Left renal pelvis (tissue), 4 donors: ENCODE measurements around the gene OR2T3. TPM values are rescaled to one million over a fixed set of nuclear protein-coding genes. Genes with fewer than 3 reads are reported as not detected.
"Not testable (repeated sequence)": the region's sequence is repeated elsewhere in the genome, so short reads cannot be mapped to it uniquely, and the experiment has no call there.

ENCODE experiments used
- DNase-seq, 4 donors: peaks; one replicate each; pipeline ENCODE4 v3.0.0-alpha.2; 2013; ENCODE audit warnings: low read depth in 4 of 4, low spot score in 3 of 4
- polyA plus RNA-seq, 4 donors: library from polyadenylated mRNA; unstranded; fragments of 120-200 nt; gene quantifications; one replicate each; pipeline ENCODE4 v1.2.1, GENCODE V29; 2013; ENCODE audit not compliant: insufficient read length in 4 of 4

The OR2T3 gene, protein sequence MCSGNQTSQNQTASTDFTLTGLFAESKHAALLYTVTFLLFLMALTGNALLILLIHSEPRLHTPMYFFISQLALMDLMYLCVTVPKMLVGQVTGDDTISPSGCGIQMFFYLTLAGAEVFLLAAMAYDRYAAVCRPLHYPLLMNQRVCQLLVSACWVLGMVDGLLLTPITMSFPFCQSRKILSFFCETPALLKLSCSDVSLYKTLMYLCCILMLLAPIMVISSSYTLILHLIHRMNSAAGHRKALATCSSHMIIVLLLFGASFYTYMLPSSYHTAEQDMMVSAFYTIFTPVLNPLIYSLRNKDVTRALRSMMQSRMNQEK
- polyA plus RNA-seq = not detected

DNA sequence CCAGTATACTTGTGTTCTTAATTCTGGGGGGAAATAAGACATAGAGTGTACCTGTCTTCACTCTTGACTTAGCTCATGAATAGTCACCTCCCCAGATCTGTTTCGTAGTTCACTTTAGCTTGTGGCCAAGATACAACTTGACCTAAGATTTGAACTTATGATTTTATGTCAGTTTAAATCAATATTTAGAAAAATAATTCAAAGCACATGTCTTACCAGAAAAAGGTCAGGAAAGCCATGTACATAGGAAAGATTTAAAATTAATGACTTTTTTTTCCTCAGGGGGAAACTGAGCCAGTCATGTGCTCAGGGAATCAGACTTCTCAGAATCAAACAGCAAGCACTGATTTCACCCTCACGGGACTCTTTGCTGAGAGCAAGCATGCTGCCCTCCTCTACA lies at the start of gene OR2T3:
TSS of gene OR2T3 (plus strand) at position 301 of the 400 bp plus-strand sequence. CDS start at position 301, 0 bp downstream.
- DNase-seq = not testable (repeated sequence)

DNA sequence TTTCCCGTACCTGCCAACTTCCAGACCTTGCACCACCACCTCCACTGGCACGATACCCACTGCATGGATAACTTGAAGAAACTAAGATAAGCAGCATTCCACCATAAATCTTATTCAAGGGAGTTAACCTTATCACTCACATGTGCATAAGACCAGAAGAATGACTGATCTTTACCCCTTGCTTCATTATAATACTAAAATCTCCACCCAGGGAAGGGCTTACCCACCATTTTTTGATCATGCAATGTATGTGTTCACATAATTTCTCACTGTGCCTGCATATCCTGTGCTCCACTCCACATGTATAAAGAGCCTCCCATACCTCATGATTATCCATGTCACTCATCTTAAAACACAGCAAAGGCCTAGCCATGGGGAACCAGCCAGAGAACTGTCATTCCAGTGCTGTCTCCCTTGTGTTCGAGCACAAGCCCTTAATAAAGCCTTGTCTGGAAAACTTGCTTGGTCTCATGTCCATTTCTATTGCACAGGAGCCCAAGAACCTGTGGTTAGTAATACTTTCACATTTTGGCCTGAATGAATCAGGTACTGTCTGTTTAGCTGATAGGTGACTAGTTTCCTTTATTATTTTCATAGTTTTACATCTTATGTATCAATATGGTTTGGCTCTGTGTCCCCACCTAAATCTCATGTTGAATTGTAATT lies 45.5 kb upstream of the OR2T3 start:
- DNase-seq = not testable (repeated sequence)

DNA sequence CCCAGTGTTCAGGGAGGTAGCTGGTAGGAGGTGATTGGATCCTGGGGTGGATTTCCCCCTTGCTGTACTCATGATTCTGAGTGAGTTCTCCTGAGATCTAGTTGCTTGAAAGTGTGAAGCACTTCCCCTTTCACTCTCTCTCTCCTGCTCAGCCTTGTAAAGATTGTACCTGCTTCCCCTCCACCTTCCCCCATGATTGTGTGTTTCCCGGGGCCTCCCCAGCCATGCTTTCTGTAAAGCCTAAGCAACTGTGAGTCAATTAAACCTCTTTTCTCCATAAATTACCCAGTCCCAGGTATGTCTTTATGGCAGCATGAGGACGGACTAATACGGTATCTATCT lies 45.0 kb upstream of the OR2T3 start:
- not testable (repeated sequence) for DNase-seq

DNA sequence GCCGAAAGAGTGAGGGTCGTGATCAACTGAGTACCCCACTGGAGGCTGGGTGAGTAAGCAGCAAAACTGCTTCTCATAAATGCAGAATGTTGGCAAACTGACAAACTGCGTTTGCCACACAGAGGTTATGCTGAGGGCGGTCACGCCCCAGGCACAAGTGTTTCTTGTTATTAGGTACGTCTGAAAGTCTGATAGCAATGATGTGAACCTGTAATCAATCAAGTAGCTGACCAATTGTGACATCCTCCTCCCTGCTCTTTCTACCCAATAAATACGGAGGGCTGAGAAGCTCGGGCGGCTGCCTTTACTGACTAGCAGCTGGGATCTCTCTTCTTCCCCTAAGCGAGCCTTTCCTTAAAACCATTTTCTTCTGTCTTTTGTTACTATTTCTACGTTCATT lies 41.5 kb upstream of the OR2T3 start:
- DNase-seq = not testable (repeated sequence)

DNA sequence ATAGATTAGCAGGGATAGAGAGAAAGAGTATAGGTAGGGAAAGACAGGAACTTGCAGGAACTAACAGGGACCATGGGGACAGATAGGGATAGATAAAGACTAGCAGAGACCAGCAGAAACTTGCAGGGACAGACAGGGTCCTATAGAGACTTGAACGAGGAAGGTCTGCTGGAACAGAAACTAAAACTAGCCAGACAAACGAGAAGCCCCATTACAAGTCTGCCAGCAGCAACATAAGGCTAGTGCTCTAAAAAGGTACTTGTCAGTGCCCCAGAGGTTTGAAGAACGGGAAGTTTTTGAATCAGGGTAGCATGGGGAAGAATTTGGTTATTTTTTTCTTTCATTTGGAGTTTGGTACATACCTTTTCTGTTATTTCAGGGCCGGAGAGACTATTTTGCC lies 41.0 kb upstream of the OR2T3 start:
- DNase-seq = not testable (repeated sequence)

DNA sequence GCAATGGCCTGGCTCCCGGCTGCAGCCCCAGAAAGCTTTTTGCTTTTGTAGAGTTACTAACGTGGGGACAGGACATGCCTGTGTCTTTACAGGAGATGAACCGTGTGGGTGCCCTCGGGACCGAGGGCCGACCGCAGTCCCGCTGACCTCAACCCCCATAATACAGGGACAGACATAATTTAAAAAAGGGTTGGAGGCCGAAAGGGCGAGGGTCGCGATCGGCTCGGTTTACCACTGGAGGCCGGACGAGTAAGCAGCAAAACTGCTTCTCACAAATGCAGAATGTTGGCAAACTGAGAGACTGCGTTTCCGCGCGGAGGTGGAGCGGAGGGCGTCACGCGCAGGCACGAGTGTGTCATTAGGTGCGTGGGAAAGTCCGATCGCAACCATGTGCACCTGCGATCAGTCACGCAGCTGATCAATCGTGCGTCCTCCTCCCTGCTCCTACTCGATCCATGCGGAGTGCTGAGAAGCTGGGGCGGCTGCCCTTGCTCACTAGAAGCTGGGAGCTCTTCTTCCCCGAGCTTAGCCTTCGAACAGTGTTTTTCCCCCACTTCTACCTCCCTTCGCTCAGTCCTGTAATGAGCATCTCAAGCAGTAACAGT lies 39.2 kb upstream of the OR2T3 start:
- DNase-seq = not testable (repeated sequence)

DNA sequence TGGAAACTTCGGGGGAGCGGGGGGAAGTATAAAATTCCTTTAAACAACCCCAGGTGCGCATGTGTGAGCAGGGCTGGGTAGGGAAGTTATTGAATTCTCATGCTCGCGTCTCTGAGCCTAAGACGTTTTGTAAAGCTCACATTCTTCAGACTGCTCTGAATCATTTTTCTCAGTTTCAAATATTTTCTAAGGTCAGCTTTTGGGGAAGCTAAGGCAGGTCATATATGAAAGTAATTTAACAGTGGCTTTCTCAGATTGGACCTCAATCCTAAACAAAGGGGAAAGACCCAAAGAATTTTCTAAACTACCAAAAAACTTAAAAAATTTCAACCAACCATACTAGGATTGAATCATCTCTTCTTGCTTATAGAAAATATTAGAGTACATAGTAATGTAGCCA lies 38.2 kb upstream of the OR2T3 start:
- DNase-seq = not testable (repeated sequence)

DNA sequence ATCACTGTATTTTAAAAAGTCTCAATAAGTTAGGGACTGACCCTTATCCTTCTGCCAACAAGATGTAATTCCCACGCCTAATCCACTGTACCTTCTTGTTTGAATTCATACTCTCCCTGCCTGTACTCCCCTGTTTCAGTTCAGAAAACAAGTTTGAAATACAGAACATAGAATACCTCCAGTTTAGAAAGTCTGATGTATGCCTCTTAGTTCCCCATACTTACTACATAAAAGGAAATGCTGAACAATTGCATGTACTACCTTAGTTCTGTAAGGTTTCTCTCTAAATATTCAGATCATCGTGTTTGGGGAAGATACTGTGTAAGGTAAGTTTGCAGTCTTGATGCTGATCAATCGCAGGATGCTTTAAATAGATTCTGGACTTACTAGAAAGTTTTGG lies 36.8 kb upstream of the OR2T3 start:
- DNase-seq = not testable (repeated sequence)

DNA sequence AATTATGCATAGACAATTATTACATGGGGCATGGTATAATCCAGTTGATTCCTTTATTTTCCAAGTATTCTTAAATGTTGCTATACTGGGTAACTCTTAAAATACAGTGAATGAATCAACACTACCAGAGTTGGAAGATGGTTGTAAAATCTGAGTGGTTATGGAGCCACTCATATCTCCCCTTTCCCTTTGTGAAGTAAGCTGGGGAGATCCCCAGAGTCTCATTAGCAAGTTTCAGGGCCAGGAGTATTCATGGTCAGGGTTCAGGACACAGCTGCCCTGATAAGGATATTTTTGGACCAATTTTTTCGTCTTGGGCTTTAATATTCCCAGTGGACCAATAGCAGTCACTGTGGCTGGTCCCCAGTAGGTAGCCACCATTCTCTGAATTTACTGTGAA lies 34.5 kb upstream of the OR2T3 start:
- DNase-seq = not testable (repeated sequence)

DNA sequence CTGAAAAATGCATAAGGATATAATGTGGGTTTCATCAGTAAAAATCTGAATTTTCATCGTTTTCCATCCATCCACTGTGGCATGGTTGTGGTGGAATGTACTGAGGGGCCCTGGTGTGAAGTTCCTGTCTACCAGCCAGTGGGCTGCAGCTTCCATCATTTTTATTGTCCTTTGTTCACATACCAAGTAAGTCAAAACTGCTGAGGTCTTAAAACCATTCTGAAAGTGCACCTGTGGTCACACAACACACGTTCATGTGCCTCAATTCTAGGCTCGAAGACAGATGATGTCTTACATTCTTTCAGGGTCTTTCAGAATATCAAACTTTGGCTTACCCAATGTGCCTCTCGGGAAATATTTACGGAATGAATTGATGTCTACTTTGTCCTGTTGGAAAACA lies 33.9 kb upstream of the OR2T3 start:
- not testable (repeated sequence) for DNase-seq

DNA sequence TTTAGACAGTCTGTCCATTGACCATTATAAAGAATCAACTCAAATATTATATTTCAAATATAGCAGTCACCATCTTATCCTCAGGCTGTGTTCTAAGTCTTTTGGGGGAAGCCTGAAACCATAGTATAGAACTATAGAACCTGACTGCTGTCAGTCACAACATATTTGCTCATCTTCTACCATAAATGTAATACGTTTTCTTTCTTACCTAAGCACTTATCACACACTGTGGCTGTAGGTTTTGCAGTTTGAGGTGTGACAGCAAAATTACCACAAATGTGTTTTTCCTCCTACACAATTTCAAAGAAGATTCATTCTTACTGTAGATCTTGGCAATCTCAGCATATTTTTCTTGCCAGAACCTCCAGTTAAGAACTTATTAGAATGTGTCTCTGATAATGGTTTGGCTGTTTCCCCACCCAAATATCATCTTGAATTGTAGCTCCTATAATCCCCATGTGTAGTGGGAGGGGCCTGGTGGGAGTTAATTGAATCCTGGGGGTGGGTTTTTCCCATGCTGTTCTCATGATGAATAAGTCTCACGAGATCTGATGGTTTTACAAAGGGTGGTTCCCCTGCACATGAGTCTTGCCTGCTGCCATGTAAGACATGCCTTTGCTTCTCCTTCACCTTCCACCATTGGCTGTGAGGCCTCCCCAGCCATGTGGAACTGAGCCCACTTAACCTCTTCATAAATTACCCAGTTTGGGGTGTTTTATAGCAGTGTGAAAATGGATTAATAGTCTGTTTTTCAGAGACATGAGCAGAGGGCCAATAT lies 30.5 kb upstream of the OR2T3 start:
- not testable (repeated sequence) for DNase-seq

DNA sequence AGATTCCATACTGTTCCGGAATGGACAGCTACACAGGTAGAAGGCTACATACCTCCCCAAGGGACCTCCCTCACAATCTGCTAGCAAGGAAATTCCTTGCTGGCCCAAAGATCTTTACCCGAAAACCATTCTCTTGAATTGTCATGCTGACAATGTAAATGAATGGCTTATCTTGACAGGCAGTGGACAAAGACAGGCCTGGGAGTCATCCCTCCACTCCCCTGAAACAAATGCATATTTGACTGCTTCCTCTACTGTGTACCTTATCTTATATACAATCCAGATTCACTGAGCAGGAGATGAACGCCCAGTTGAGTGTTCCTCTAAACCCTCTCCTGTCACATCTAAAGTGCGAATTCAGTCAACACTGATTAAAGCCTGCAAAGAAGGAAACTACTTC lies 28.5 kb upstream of the OR2T3 start:
- not testable (repeated sequence) for DNase-seq

DNA sequence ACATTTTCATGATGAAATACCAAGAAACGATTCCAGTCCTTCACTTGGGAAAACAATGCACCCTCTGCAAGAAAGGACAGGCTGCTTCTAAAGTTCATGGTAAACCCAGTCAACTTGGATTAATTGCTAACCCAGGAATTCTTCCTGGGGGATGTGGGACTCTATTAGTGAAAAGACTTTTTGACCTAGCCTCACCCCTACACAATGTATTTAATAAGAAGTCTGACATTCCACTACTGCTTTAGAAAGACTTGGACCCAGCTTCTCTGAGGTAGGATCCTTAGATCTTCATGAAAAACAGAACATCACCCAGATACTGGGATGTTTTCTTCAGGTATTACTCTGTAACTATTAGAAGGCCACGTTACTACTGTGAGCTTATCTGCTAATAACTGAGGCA lies 27.8 kb upstream of the OR2T3 start, which contains the start of gene OR2T2:
TSS of gene OR2T2 (plus strand) at position 239 of the 400 bp plus-strand sequence. CDS start 7,161 bp downstream, outside the sequence.
- DNase-seq = not testable (repeated sequence)

DNA sequence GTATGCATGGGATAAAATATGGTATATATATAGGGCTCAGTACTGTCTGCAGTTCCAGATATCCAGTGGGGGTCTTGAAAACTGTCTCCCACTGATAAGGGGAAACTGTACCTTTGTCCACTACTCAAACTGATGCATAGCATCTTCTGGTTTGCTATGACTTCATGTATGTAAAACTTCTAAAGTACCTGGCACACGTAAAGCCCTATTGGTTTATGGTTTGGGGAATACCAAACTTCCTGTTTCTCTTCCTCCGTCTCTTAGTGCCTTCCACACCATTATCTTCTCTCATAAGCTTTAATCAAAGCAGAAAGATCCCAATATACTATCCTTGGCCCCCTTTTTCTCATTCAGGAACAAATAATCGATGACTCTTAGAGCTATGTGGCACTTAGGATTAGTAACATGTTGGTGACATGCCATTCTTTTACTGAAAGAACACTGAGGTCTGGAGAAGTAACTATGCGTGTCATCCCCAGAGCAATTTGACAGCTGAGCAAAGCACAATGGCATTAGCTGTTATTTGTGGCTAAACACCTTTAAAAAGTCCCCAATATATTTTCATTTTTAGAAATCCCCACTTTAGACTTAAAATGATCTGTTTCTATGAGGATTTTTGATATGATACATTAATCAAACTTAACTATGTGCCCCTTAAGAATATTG lies 24.6 kb upstream of the OR2T3 start:
- not testable (repeated sequence) for DNase-seq

DNA sequence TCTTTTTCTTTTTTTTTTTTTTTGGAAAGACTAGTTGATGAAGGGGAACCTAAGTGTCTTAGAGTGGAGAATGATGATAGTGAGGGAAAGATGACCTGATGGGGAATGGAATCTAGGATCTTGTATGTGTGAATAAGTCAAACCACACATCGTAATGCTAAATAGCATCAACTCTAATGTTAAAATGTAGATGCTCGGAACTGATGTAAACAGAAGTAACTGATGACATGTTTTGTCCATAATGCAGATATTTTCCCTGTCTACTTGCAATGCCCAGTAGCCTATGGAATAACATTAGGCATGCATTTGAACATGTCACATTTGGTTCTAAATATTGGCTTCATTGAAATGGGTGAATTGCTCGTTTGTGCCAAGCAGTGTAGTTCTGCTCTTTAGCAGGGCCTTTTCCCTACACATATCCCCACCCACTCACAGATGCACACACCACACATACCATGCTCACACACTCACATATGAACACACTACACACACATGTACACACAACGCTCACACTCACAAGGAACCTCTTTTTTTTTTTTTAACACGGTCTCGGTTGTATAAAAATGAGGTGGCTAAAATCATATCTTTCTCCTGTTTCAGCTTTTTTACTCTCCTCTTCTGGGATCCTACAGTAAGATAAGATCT lies 23.2 kb upstream of the OR2T3 start:
- not testable (repeated sequence) for DNase-seq

DNA sequence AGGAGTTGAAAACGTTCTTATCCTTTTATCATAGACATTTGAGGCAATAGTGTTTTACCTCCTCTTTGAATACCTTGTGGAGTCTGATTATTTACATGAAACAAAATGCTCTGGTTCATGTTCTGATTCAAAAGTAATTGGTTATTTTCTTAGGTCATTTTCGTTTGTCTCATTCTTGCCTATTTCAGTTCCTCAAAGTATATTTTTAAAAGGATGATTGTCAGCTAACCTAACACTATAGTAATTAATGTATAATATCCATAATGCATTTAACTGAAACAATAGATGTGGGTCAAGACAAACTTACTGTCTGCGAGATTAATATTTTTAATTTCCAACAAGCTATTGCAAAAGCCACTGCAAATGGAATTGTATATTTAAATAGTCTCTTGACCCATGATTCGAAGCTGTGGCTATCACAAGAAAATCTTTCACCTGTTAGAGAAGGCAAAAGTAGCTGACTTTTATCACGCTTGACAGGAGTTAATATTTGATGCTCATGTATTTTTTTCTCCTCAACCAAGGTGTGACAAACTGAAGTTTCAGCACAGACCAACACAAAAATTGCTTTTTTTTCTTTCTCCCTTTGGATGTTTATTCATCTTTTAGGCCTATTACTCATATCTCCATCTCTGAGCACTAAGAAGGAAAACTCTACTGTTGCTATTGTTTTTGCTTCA lies 22.5 kb upstream of the OR2T3 start:
- not testable (repeated sequence) for DNase-seq

DNA sequence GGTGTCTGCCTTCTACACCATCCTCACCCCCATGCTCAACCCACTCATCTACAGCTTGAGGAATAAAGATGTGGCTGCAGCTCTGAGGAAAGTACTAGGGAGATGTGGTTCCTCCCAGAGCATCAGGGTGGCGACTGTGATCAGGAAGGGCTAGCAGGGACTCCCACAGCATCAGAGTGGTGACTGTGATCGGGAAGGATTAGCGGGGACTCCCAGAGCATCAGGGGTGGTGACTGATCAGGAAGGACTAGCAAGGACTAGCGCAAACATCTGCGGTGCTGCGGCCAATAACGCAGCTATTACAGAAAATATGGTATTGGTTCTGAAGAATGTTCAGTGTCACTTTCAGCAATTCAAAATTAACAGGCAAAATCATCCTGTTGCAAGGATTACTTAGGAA lies 19.5 kb upstream of the OR2T3 start:
- not testable (repeated sequence) for DNase-seq

DNA sequence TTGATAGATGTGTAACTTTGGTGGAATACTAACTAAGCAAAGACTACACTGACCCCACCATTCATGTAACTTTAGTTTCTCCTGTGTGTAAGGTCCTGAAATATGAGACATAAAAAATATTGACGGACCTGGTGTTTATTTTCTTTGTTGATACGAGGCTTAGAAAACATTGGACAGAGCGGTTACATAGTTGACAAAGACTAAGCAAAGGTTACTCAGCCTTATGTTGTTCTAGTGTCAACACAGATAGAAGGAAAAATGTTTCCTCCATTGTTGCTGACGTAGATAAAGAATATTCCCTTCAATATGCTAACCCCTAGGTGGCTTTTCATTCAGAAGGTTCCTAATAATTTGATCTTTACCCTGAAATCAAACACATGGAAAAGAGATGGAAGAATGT lies 18.1 kb upstream of the OR2T3 start:
- DNase-seq = not testable (repeated sequence)

DNA sequence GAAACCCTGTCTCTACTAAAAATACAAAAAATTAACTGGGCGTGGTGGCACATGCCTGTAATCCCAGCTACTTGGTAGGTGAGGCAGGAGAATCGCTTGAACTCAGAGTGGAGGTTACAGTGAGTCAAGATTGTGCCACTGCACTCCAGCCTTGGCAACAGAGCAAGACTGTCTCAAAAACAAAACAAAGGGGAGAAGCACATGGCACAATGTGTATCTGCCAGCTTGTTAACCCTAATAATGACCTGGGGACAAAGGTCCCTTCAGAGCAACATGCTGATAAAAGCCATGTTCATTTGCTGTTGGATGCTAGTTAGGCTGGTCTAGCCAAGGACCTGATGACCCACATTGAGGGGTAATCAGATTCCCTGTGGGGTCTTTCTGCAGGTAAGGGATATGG lies 16.5 kb upstream of the OR2T3 start:
- DNase-seq = not testable (repeated sequence)
